Measurements from ENCODE around the gene KRTAP5-6. TPM values are rescaled to one million over a fixed set of nuclear protein-coding genes. Genes with fewer than 3 reads are reported as not detected.

KRTAP5-6 gene
- total RNA-seq, 1 donor from 2014 or later, result 1.4 TPM

GRCh38 chr11:1746511-1746931, 49.5 kb downstream of the KRTAP5-6 start:
- ATAC-seq (no peak), DNase-seq (ENCODE audit: low spot score) (no peak)

DNA sequence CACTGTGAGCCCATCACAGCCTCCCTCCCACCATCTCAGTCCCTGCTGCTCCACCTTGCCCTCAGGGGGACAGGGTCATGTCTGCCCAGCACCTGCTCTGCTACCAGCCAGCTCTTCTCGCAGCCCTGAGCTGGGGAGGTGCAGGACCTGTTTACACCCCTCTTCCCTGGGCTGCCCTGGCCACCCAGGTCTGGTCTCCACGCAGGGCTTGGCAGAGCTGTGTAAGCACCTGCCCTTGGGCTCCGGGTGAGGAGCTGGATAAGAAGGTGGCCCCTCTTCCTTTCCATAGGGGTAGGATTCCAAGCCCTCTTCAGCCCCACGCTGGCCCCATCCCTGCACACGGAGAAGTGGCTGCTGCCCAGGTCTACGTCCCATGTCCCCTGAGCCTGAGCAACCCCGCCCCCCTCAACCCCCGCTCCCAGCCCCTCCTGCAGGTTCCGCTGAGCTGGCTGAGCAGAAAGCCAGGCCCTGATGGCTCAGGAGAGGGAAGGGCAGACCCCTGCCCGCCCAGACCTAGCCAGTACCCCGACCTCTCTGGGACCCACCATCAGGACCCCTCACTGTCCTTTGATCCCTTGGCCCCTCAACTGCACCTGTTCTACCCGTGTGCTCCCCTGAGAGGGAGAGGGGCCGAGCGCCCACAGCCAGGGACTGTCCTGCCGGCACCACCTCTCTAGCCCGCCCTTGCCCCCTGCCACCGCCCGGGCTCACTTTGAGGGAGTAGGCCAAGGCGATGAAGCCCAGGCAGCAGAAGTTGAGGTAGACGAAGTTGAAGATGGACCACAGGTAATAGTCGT, 50.2 kb downstream of the KRTAP5-6 start:
- ATAC-seq, result no peak
- DNase-seq (ENCODE audit: low spot score), result no peak

Other genes starting within 250 kb of the KRTAP5-6 start
- gene MOB2, start 210.4 kb upstream of the KRTAP5-6 start, total RNA-seq, result 12.6 TPM
- 0.23 TPM for gene DUSP8, start 124.9 kb upstream of the KRTAP5-6 start, total RNA-seq
- not detected for gene KRTAP5-1, start 111.9 kb upstream of the KRTAP5-6 start, total RNA-seq
- not detected for gene KRTAP5-2, start 98.9 kb upstream of the KRTAP5-6 start, total RNA-seq
- gene KRTAP5-3, start 88.7 kb upstream of the KRTAP5-6 start, total RNA-seq, result not detected
- gene KRTAP5-4, start 75.1 kb upstream of the KRTAP5-6 start, total RNA-seq, result not detected
- not detected for gene KRTAP5-5, start 67.4 kb upstream of the KRTAP5-6 start, total RNA-seq
- 15.7 TPM for gene IFITM10, start 53.4 kb downstream of the KRTAP5-6 start, total RNA-seq
- 564 TPM for gene CTSD, start 66.7 kb downstream of the KRTAP5-6 start, total RNA-seq
- gene SYT8, start 137.8 kb downstream of the KRTAP5-6 start, total RNA-seq, result 0.30 TPM
- gene TNNI2, start 141.8 kb downstream of the KRTAP5-6 start, total RNA-seq, result not detected
- gene LSP1, start 155.9 kb downstream of the KRTAP5-6 start, total RNA-seq, result 3.6 TPM
- not detected for gene PRR33, start 194.7 kb downstream of the KRTAP5-6 start, total RNA-seq
- not detected for gene TNNT3, start 222.5 kb downstream of the KRTAP5-6 start, total RNA-seq

Data from left lobe of liver (tissue), 2 donors.